GM21390 (cell line): ENCODE results near the gene GID8.

ENCODE experiments used
- ATAC-seq: cut with Tn5 transposase; IDR thresholded peaks from one replicate; pipeline ENCODE4 v1.9.1; 2021; ENCODE audit not compliant: unreplicated experiment

The GID8 gene

GRCh38 chr20:62938105-62938888, at the start of gene GID8:
Gene GID8, plus strand, starts transcription at chr20:62938147. Its CDS starts 3,356 bp downstream, at chr20:62941503.
- peak; percentile 57 for ATAC-seq

DNA sequence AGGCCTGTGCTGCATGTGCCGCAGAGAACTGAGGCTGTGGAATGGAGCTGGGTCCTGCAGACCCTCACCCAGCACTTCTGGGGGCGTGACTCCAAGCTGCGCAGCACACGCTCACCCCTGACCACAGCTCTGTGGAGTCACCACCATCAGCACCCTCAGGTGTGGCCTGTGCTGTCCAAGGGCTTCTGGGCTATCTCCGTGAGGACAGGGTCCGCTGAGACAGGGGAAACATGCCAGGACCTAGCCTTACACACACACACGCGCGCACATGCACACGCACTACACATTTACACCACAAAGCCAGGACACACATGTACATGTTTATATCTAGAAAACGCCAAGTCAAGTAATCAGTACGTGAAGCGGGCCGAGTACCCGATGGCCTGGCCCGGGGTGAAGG, 49.5 kb upstream of the GID8 start:
- no peak for ATAC-seq

DNA sequence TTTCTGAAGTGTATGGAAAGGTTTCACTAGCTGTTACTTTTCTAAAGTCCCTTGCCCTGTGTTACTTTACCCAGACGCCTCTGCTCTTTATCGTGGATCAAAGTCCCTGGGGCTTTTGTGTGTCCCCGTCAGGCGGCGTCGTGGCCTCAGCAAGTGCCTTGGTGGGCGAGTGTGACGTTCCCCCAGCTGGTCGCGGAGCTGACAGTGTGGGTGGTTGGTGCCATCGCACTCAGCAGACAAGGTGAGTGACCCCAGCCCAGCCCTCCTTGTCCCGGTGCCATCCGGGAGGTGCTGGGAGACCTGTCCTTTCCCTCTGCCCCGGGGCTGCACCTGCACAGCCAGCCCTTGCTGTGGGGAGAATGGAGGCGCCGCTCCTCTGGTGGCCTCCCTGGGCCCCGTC, 49.0 kb upstream of the GID8 start:
- ATAC-seq, result no peak

- ATAC-seq, result no peak
Measured at GRCh38 chr20:62889411-62889810, 48.5 kb upstream of the GID8 start.

DNA sequence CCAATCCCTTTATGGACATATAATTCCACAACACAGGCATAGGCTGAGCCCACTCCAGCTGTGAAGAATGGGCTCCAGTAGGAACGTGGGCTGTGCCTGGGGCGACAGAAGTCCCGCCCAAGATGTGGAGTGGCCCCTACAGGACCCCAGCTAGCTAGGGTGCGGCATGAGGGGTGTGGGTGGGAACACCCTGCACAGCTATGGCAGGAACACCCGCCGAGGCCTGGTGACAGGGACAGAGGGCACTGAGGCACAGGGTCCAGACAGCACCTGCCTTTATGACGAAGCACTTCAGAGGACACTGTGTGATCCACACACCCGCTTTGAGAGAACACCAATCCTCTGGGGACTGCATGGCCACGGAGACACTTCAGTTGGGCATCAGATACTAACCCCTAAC, 48.1 kb upstream of the GID8 start:
- ATAC-seq, result no peak

- ATAC-seq, result no peak
Measured at GRCh38 chr20:62890444-62890843, 47.5 kb upstream of the GID8 start.

- no peak for ATAC-seq
Measured at GRCh38 chr20:62891111-62891510, 46.8 kb upstream of the GID8 start.

- no peak for ATAC-seq
Measured at GRCh38 chr20:62892348-62893304, 45.3 kb upstream of the GID8 start.

- no peak for ATAC-seq
Measured at GRCh38 chr20:62893700-62894099, 44.2 kb upstream of the GID8 start.

DNA sequence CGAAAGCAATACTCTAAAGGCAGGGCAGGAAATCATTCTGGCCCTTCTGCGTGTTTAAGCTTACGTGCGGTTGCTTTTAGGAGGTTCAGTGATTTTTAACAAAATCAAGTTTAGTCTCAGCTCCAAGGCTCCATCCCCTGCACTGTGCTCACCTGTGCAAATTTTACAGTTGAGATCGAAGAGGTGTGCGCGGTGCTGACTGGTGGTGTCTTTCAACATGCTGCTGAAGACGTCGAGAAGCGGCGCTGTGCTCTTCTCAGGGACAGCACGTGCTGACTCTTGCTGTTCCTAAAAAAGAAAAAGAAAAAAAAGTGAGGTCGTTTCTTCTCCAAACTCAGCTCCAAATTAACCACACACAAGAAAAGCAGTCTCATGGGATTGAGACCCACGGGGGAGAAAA, 43.7 kb upstream of the GID8 start:
- ATAC-seq, result no peak

DNA sequence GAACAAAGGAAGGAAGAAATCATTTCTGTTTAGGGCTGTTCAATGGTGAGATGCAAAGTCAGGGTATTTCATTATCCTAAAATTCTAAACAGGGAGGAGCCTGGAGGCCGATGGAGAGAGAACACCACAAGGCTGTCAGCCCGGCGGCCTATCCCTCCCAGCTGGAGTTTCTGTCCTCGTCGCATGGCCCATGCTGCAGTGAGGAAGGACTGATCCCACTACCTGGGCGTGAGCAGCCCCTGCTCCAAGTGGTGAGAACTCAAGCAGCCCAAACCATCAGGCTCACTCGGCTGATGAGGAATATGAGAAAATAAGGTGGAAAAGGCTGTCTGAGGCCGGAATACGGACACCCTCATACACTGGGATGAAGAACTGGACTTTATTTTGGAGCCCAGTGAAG, 42.4 kb upstream of the GID8 start:
- no peak for ATAC-seq

DNA sequence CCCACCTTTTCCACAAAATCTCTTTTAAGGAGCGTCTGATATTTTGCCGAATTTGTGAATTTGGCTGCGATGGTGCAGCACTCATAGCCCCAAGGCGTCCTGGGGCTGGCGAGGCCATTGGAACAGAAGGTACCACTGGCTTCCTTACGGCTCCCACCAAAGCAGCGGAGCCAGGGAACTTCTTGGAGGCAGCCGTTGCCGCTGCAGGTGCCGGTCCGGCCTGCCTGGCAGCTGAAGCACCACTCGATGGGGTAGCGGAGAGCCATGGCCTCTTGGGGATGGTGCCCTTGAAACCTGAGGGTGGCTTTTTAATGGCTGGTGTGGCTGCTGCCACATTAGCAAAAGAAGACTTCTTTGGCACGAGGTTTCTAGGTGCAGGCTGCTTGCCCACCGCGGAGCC, 41.4 kb upstream of the GID8 start:
- ATAC-seq, result no peak

- ATAC-seq, result no peak
Measured at GRCh38 chr20:62897666-62898065, 40.3 kb upstream of the GID8 start.

DNA sequence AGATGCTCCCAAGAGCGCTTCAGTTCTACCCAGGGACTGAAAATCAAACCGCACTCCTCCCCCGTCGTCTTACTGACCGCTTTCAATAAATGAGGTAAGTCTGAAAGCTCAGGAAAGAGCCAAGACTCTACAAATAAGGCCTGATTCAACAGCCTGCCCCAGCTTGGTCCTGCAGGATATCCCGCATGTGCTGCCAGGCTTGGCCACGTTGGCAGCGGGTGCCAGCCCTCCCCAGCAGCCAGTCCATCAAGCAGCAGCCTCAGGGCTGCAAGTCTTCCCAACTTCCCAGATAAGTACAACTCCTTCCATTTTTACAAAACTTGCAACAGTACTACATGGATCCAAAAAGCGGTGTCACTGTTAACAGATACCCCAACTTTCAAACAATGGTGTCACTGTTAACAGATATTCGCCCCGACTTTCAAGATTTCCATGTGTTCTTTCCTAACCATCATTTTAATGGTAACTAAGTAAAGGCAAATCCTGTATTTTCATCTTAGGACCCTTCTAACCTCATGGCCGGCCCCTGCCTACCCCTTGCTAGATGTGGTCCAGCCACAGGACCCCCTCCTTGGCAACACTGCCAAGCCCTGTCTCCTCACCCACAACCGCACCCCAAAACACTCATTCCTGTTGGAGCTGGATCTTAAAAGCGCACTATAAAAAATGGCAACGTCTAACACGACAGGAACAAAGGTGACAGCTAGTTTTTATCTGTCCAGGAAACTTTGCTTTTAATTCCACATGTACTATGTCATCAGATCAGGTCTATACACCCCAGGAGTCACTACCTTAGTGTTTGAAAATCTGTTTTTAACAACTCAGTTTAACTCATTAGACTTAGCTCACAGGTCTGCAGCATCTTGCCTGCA, 39.6 kb upstream of the GID8 start:
- ATAC-seq, result no peak

- no peak for ATAC-seq
Measured at GRCh38 chr20:62898970-62899632, 38.8 kb upstream of the GID8 start.

DNA sequence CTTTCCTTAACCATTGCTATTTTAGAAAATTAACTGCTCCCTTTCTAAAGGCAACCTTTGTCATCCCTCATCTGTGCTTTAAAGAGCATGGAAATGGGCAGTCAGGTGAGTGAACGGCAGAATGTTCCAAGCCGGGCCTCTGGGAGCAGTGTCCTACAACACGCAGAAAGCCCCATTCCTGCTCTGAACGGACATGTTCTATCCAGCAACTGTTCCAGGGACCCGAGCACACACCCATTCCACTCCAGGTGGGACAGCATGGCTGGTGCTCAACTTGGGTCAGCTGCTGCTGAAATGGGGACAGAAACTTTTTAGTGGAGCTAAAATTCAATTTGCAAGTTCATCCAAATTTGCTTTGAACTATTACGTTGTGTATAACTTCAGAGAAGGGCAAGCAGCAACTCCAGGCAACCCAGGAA, 38.3 kb upstream of the GID8 start:
- ATAC-seq, result no peak

DNA sequence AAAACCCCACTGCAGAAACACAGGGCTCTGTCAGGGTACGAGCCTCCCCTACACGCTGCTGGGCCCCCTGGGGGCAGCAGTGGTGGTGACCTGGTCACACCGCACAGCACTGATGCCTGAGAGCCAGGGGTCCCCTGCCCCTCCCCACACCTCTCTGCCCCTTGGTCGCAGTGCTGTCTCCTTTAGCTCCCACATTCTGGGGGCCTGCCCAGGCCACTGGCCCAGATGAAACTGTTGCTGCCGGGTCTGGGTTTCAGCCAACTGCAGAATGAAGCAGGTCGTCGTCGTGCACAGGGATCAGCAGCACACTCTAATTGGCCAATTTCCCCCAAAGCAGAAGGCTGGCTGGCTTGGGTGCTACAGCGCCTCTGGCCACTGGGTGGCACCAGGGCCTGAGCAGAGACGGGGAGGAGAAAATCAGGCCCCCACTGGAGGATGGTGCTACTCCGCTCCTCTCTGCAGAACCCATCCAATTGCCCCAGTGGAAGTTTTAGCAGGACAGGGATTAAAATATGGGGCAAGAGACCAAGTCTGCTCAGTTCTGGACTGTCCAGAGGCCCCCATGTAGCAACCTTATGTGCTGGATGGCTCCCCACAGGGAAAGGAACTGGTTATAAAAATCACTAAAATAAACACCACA, 37.8 kb upstream of the GID8 start:
- peak; percentile 82 for ATAC-seq

DNA sequence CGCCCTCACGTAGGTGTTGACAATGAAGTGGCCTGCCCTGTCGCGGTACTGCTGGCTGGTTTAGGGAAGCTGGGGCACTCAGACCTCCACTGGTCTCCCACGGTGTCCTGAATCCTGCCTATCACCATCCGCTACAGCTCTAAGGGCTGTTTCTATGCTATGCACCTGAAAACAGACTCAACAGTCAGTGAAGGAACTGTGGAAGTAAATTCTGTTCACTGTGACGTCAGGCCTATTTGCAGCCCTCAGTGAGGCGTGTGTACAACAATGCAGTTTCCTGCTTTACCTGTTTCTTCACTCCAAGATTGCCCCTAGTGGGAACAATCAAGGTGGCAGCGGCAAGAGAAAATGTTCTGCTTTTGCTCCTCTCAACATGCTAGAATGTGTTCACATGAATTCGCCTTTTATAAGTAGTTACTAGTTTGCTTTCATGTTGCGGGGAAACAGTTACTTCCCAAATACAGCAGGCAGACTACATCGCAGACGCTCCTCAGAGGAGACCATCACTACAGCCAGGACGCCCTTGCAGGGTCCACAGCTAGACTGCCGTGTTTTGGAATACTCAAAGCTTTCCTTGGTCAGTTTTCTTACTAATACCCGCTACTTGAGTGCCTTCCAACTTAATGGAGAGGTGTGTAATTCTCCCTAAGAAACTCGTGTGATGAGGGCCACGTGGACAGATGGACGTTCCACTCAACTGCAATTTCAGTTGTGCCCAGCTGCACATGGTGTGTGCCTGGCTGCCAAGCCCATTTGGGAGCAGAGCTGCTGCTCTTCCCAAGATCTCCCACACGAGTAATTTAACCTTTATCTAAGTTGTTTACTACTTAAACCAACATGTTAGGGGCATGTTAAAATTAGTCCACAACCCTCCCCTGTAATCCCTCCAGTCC, 37.0 kb upstream of the GID8 start:
- no peak for ATAC-seq

DNA sequence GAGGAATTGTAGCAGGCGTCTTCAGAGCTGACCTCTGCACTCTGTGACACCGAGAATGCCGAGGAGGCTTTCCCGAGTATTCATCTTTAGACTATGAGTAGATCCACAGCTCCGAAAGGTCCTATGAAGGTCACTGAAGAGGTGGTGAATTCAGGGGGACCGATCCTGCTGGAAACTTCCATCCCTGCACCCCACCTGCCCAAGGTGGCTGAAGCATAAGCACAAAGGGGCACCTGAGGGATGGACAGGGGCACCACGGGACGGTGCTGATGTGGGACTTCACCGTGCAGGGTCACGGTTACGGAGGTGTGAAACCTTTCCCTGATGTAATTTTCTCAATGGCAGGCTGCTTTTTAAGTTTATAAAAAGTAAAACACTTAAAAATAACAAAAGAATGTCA, 36.1 kb upstream of the GID8 start:
- ATAC-seq, result no peak
